DOHH2 (cell line): Measurements from ENCODE around the gene ABCA4.
"Not testable (repeated sequence)": the region's sequence is repeated elsewhere in the genome, so short reads cannot be mapped to it uniquely, and the experiment has no call there.

Experiments used
- H3F3A ChIP-seq: fragments of 200-600 bp; sonication (generic), shearing (Covaris generic); 2 replicates; pipeline ENCODE4 v1.6.0; 2016; ENCODE audit warnings: antibody characterized with exemption, mild to moderate bottlenecking; ENCODE audit not compliant: control insufficient read depth, insufficient read depth
- H3K27ac ChIP-seq: fragments of 200-600 bp; sonication (generic); 2 replicates; pipeline ENCODE4 v1.5.1; 2014; ENCODE audit warnings: low read depth, mild to moderate bottlenecking, low read length, moderate library complexity
- H3K27me3 ChIP-seq: fragments of 200-600 bp; sonication (generic); 2 replicates; pipeline ENCODE4 v1.6.1; 2014; ENCODE audit warnings: mild to moderate bottlenecking, low read length, mixed read lengths; ENCODE audit not compliant: control insufficient read depth
- H3K36me3 ChIP-seq: fragments of 200-600 bp; sonication (generic); 2 replicates; pipeline ENCODE4 v1.6.1; 2014; ENCODE audit warnings: mild to moderate bottlenecking, low read length, moderate library complexity, mixed read lengths; ENCODE audit not compliant: control insufficient read depth
- H3K4me1 ChIP-seq: fragments of 200-600 bp; sonication (generic); 2 replicates; pipeline ENCODE4 v1.6.1; 2014; ENCODE audit warnings: mild to moderate bottlenecking, low read length, mixed read lengths; ENCODE audit not compliant: control insufficient read depth
- H3K4me2 ChIP-seq: fragments of 200-600 bp; sonication (generic); 2 replicates; pipeline ENCODE4 v1.6.0; 2014; ENCODE audit warnings: mild to moderate bottlenecking, low read length, moderate library complexity
- H3K4me3 ChIP-seq: fragments of 200-600 bp; sonication (generic); 2 replicates; pipeline ENCODE4 v1.5.1; 2014; ENCODE audit warnings: mild to moderate bottlenecking, low read length, mixed read lengths
- H3K79me2 ChIP-seq: fragments of 200-600 bp; sonication (generic); 2 replicates; pipeline ENCODE4 v1.6.1; 2014; ENCODE audit warnings: mild to moderate bottlenecking, low read length, mixed read lengths; ENCODE audit not compliant: control insufficient read depth
- H3K9me2 ChIP-seq: fragments of 200-600 bp; sonication (generic); replicated peaks from 2 replicates; pipeline ENCODE4 v1.6.1; 2014; ENCODE audit warnings: mild to moderate bottlenecking, low read length, mixed read lengths; ENCODE audit not compliant: control insufficient read depth
- H3K9me3 ChIP-seq: fragments of 200-600 bp; sonication (generic); 2 replicates; pipeline ENCODE4 v1.6.1; 2014; ENCODE audit warnings: antibody characterized with exemption, low read length, mixed read lengths; ENCODE audit not compliant: control insufficient read depth, insufficient read depth
- H4K20me1 ChIP-seq: fragments of 200-600 bp; sonication (generic); 2 replicates; pipeline ENCODE4 v1.6.0; 2014; ENCODE audit warnings: low read depth, mild to moderate bottlenecking, antibody characterized with exemption, low read length, moderate library complexity; ENCODE audit not compliant: control insufficient read depth, insufficient read depth
- CTCF ChIP-seq: fragments of 200-600 bp; sonication (generic); IDR thresholded peaks from one replicate; pipeline ENCODE4 v1.5.1; 2014; ENCODE audit warnings: antibody characterized with exemption, mild to moderate bottlenecking, low read depth, low read length; ENCODE audit not compliant: poor library complexity, severe bottlenecking
- EZH2phosphoT487 ChIP-seq: fragments of 200-600 bp; sonication (generic); IDR thresholded peaks from 2 replicates; pipeline ENCODE4 v1.6.1; 2017; ENCODE audit warnings: borderline replicate concordance, mild to moderate bottlenecking, antibody characterized with exemption, low read length, moderate library complexity, mixed read lengths

The ABCA4 gene

GRCh38 chr1:94000510-94001282 lies 120.3 kb downstream of the ABCA4 start:
- no peaks in the 10 kb centered on the region for H3K36me3 ChIP-seq
- H3K4me1 ChIP-seq = no peaks in the 10 kb centered on the region
- TF ChIP-seq CTCF (no peak), EZH2phosphoT487 (no peak)
- no peaks in the 10 kb centered on the region for H3K79me2 ChIP-seq
- no peaks in the 10 kb centered on the region for H3K9me2 ChIP-seq
- no peak overlapping the region for H3K4me3 ChIP-seq
- H3F3A ChIP-seq = no peaks in the 10 kb centered on the region
- H3K9me3 ChIP-seq = no peaks in the 10 kb centered on the region
- no peak overlapping the region for H3K4me2 ChIP-seq
- no peaks in the 10 kb centered on the region for H3K27me3 ChIP-seq
- no peak overlapping the region for H3K27ac ChIP-seq
- no peaks in the 10 kb centered on the region for H4K20me1 ChIP-seq

- Histone ChIP-seq H3K27me3 (no peaks in the 10 kb centered on the region), H3K27ac (no peak overlapping the region), H4K20me1 (no peaks in the 10 kb centered on the region), H3K4me1 (no peaks in the 10 kb centered on the region), H3K79me2 (no peaks in the 10 kb centered on the region), H3F3A (no peaks in the 10 kb centered on the region), H3K36me3 (no peaks in the 10 kb centered on the region), H3K4me2 (no peak overlapping the region), H3K9me3 (no peaks in the 10 kb centered on the region), H3K9me2 (no peaks in the 10 kb centered on the region), H3K4me3 (no peak overlapping the region)
- TF ChIP-seq EZH2phosphoT487 (no peak), CTCF (no peak)
Measured at GRCh38 chr1:93999840-94000415, 121.0 kb downstream of the ABCA4 start.

GRCh38 chr1:93998532-93998931 lies 122.4 kb downstream of the ABCA4 start:
- not testable (repeated sequence) for H3K4me1 ChIP-seq, H3K79me2 ChIP-seq, H3K4me3 ChIP-seq, H3K9me2 ChIP-seq, H3F3A ChIP-seq, H3K27me3 ChIP-seq, H4K20me1 ChIP-seq, H3K36me3 ChIP-seq, H3K4me2 ChIP-seq, H3K27ac ChIP-seq, H3K9me3 ChIP-seq

GRCh38 chr1:93997756-93998155 lies 123.2 kb downstream of the ABCA4 start:
- no peaks in the 10 kb centered on the region for H3F3A ChIP-seq
- no peaks in the 10 kb centered on the region for H3K9me3 ChIP-seq
- H3K27me3 ChIP-seq = peaks cover 2% of the 10 kb centered on the region; the same call in 1 of the 2 replicates
- no peak overlapping the region for H3K4me3 ChIP-seq
- no peaks in the 10 kb centered on the region for H4K20me1 ChIP-seq
- no peaks in the 10 kb centered on the region for H3K9me2 ChIP-seq
- H3K4me2 ChIP-seq = no peak overlapping the region
- no peak overlapping the region for H3K27ac ChIP-seq
- H3K4me1 ChIP-seq = no peaks in the 10 kb centered on the region
- no peaks in the 10 kb centered on the region for H3K36me3 ChIP-seq
- H3K79me2 ChIP-seq = no peaks in the 10 kb centered on the region
- no peak for TF ChIP-seq EZH2phosphoT487
- TF ChIP-seq CTCF = no peak
